Stimulated activated naive CD8-positive, alpha-beta T cell treated with anti-CD3 and anti-CD28 coated beads, Interleukin-15, amount 100 ng/mL, for 72 hours (primary cell): ENCODE data around the gene TUBD1.
"Not testable (repeated sequence)": the region's sequence is repeated elsewhere in the genome, so short reads cannot be mapped to it uniquely, and the experiment has no call there.

Experiments
- ATAC-seq: fragments of 150-1000 bp; cut with Tn5 transposase; 2 replicates; pipeline ENCODE4 v1.10.0; 2021; ENCODE audit warnings: mild to moderate bottlenecking, moderate library complexity
- DNase-seq, 2 donors: peaks; one replicate each; pipeline ENCODE4 v3.0.0; 2021 to 2022
- H3K27ac Mint-ChIP-seq, 2 donors: one replicate each; pipeline ENCODE4 v1.8.0; 2022; ENCODE audit warnings: mild to moderate bottlenecking in 2 of 2, mixed read lengths in 2 of 2, moderate library complexity in 2 of 2
- H3K27me3 Mint-ChIP-seq: one replicate; pipeline ENCODE4 v1.8.0; 2022; ENCODE audit warnings: mixed read lengths
- H3K4me1 Mint-ChIP-seq: one replicate; pipeline ENCODE4 v1.8.0; 2022; ENCODE audit warnings: mild to moderate bottlenecking, mixed read lengths
- H3K4me3 Mint-ChIP-seq, 2 donors: one replicate each; pipeline ENCODE4 v1.8.0; 2022; ENCODE audit warnings: mild to moderate bottlenecking in 2 of 2, mixed read lengths in 2 of 2, moderate library complexity in 1 of 2
- H3K9me3 Mint-ChIP-seq, 2 donors: one replicate each; pipeline ENCODE4 v1.8.0; 2022; ENCODE audit warnings: mixed read lengths in 2 of 2

TUBD1 gene, protein sequence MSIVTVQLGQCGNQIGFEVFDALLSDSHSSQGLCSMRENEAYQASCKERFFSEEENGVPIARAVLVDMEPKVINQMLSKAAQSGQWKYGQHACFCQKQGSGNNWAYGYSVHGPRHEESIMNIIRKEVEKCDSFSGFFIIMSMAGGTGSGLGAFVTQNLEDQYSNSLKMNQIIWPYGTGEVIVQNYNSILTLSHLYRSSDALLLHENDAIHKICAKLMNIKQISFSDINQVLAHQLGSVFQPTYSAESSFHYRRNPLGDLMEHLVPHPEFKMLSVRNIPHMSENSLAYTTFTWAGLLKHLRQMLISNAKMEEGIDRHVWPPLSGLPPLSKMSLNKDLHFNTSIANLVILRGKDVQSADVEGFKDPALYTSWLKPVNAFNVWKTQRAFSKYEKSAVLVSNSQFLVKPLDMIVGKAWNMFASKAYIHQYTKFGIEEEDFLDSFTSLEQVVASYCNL

DNA sequence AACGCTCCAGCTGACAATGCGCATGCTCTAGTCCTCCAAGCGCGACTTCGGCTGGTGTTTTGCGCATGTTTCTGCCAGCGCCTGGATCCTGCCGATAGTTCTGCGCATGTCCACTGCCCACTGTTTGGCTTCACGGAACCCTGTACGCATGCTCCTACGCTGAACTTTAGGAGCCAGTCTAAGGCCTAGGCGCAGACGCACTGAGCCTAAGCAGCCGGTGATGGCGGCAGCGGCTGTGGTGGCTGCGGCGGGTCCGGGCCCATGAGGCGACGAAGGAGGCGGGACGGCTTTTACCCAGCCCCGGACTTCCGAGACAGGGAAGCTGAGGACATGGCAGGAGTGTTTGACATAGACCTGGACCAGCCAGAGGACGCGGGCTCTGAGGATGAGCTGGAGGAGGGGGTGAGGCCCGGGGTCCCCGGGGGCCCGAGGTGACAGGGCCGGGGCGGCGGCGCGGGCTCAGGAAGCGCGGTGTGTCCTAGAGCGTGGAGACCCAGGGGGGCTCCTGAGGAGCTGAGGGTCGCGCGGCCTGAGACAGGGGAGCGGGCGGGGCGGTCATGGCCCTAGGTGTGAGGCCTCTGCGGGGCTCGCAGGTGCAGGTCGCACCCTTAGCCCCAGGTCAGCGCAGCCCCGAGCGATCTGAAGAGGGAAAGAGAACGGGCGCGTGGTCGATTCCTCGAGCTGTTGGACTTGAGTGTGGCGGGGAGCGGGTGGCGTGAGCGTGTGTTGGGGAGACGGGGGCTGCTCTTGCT lies at the start of gene TUBD1, which contains the start of gene RPS6KB1:
TUBD1 (minus strand) TSS at position 20 of the 752 bp plus-strand sequence. CDS start 1,941 bp downstream, outside the sequence.
RPS6KB1 (plus strand) TSS at position 198 of the 752 bp plus-strand sequence; CDS start at position 262, 64 bp downstream.
- no peaks in the 10 kb centered on the region for H3K27me3 Mint-ChIP-seq
- ATAC-seq = peak; percentile 98
- DNase-seq = peak; percentile 97 to 99
- peak within 1 kb of the TSS; percentile 100 for H3K27ac Mint-ChIP-seq
- H3K4me1 Mint-ChIP-seq = peaks cover 53% of the 10 kb centered on the region
- H3K4me3 Mint-ChIP-seq = peak within 1 kb of the TSS; percentile 99 to 100
- no peaks in the 10 kb centered on the region for H3K9me3 Mint-ChIP-seq

- peak overlapping the region; percentile 13 to 39 for H3K4me3 Mint-ChIP-seq
- no peaks in the 10 kb centered on the region for H3K9me3 Mint-ChIP-seq
- peaks cover 46% of the 10 kb centered on the region for H3K4me1 Mint-ChIP-seq
- peak overlapping the region; percentile 78 to 94 for H3K27ac Mint-ChIP-seq
- no peak for DNase-seq
- no peak for ATAC-seq
- no peaks in the 10 kb centered on the region for H3K27me3 Mint-ChIP-seq
These were observed 48.4 kb upstream of the TUBD1 start for GRCh38 chr17:59941131-59941530.

DNA sequence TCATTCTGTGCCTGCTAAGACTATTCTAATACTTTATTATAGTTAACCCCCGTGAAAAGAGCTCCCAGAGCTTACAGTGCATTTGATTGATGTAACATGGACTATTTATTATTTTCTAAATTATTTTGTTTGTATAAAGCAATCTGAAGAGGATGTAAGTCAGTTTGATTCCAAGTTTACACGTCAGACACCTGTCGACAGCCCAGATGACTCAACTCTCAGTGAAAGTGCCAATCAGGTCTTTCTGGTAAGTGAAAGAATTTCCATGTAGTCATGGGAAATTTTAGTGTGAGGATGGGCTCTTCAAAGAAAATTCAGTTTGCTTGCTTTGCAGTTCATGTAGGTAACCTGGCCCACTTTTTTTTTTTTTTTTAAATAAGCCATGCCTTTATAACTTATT lies 48.0 kb upstream of the TUBD1 start:
- H3K27me3 Mint-ChIP-seq, H3K9me3 Mint-ChIP-seq, ATAC-seq: not testable (repeated sequence)
- peak; percentile 15 to 50 for DNase-seq
- Mint-ChIP-seq H3K27ac (peak overlapping the region; percentile 78 to 94), H3K4me3 (peak overlapping the region in 1 of 2 donors; percentile 39), H3K4me1 (peaks cover 42% of the 10 kb centered on the region)

DNA sequence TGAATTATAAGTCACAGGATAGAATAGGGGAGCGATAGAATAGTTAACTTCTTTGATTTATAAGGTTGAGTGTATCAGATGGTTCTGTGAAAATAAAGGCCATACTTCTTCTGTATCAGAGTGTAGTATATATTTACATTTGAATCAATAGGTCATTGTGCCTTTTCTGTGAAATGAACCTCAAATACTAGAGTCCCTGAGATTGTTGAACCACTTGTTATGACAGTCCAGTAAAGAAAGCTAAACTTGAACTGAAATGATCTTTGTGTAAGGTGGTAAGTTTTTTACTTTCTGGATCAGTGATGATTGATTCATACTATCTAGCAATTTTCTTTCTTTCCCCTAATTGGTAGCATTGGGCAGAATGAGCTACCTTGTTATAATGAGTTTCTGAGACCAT lies 40.6 kb upstream of the TUBD1 start:
- not testable (repeated sequence) for H3K4me1 Mint-ChIP-seq, H3K4me3 Mint-ChIP-seq, H3K9me3 Mint-ChIP-seq, ATAC-seq, DNase-seq, H3K27ac Mint-ChIP-seq, H3K27me3 Mint-ChIP-seq

DNA sequence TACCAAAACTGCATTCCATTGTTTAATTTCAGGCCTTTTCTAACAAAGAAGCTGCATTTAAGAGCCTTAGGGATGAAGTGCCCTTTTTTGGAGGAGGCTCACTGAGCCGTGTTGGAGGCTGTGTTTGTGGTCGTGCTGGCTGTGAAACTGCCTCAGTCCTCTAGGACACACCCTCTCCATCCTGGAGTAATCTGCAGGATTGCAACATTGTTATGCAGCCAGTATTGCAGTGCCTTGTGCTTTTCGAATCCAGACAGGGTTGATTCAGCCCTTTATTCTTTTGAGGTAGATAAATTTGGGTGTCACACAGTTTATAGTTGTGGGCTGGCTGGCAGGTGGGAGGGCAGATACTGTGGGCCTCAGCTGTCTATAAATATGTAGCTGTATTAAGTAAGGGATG lies 38.0 kb upstream of the TUBD1 start:
- not testable (repeated sequence) for H3K27me3 Mint-ChIP-seq, H3K4me3 Mint-ChIP-seq, DNase-seq, ATAC-seq, H3K27ac Mint-ChIP-seq, H3K9me3 Mint-ChIP-seq, H3K4me1 Mint-ChIP-seq

DNA sequence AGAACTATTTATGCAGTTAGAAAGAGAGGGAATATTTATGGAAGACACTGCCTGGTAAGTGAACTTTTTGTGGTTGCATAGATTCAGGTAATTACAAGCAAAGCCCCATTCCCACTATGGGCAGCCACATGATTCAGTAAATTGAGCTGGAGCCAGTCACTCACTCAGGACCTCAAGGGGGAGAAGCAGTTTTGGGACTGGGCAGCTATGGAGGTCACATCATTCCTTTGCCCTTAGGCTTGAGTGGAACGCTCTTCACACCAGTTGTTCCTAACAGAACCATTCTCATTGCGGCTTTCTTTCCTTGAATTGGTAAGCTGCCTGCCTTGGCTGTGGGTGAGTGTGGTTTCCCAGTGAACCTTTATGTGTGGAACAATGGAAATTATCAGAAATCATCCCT lies 37.4 kb upstream of the TUBD1 start:
- ATAC-seq, H3K27me3 Mint-ChIP-seq, H3K4me1 Mint-ChIP-seq, DNase-seq, H3K9me3 Mint-ChIP-seq, H3K4me3 Mint-ChIP-seq: not testable (repeated sequence)
- peak overlapping the region in 1 of 2 donors; percentile 34 for H3K27ac Mint-ChIP-seq

GRCh38 chr17:59920637-59921036 lies 27.9 kb upstream of the TUBD1 start:
- not testable (repeated sequence) for H3K27ac Mint-ChIP-seq, H3K9me3 Mint-ChIP-seq, H3K4me1 Mint-ChIP-seq, H3K27me3 Mint-ChIP-seq, DNase-seq, ATAC-seq, H3K4me3 Mint-ChIP-seq

DNA sequence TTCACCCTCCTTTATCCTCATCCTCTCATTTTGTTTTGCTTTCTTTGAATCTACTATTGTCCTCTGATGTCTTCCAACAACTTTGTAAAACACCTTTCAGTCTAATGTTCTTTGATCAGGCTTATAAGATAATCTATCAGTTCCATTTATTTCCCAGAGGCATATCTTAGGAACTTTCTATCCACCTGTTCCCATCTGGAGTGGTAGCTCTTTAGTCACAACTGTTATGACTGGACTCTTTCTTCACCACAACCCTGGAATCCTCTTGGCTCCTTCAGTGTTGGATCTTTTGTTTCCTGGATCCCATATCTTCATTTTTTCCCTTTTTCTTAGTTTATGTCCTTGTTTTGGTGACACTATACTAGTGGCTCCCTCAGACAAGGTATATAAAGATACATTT lies 23.7 kb upstream of the TUBD1 start:
- Mint-ChIP-seq H3K27ac (no peak overlapping the region), H3K4me1 (no peaks in the 10 kb centered on the region), H3K4me3 (no peak overlapping the region), H3K27me3 (no peaks in the 10 kb centered on the region), H3K9me3 (no peaks in the 10 kb centered on the region)
- DNase-seq = no peak
- ATAC-seq = no peak

- H3K9me3 Mint-ChIP-seq = no peaks in the 10 kb centered on the region
These were observed 21.6 kb upstream of the TUBD1 start for GRCh38 chr17:59914274-59914854.

DNA sequence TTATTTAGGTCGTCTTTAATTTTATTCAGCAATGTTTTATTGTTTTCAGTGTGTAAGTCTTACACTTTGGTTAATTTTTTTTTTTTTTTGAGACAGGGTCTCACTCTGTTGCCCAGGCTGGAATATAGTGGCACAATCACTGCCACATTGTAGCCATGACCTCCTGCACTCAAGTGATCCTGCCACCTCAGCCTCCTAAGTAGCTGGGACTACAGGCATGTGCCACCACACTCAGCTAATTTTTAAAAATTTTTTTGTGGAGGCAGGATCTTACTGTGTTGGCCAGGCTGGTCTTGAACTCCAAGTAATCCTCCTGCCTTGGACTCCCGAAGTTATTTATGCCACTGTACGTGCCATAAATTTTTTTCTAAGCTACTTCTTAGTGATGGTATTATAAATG lies 14.7 kb upstream of the TUBD1 start:
- H3K27ac Mint-ChIP-seq = no peak overlapping the region
- DNase-seq (no peak), ATAC-seq (no peak)
- no peaks in the 10 kb centered on the region for H3K9me3 Mint-ChIP-seq
- H3K4me3 Mint-ChIP-seq = no peak overlapping the region
- no peaks in the 10 kb centered on the region for H3K27me3 Mint-ChIP-seq
- peaks cover 20% of the 10 kb centered on the region for H3K4me1 Mint-ChIP-seq

More at GRCh38 chr17:59914274-59914854, 21.6 kb upstream of the TUBD1 start:
- Mint-ChIP-seq H3K27me3 (no peaks in the 10 kb centered on the region), H3K4me3 (no peak overlapping the region), H3K27ac (no peak overlapping the region), H3K4me1 (no peaks in the 10 kb centered on the region)
- DNase-seq (no peak), ATAC-seq (peak; percentile 54)

- DNase-seq (no peak), ATAC-seq (no peak)
- Mint-ChIP-seq H3K4me3 (peak overlapping the region in 1 of 2 donors; percentile 27), H3K9me3 (no peaks in the 10 kb centered on the region), H3K27me3 (no peaks in the 10 kb centered on the region), H3K4me1 (peaks cover 26% of the 10 kb centered on the region), H3K27ac (peak overlapping the region in 1 of 2 donors; percentile 78)
These were observed 10.7 kb upstream of the TUBD1 start for GRCh38 chr17:59903455-59903854.

DNA sequence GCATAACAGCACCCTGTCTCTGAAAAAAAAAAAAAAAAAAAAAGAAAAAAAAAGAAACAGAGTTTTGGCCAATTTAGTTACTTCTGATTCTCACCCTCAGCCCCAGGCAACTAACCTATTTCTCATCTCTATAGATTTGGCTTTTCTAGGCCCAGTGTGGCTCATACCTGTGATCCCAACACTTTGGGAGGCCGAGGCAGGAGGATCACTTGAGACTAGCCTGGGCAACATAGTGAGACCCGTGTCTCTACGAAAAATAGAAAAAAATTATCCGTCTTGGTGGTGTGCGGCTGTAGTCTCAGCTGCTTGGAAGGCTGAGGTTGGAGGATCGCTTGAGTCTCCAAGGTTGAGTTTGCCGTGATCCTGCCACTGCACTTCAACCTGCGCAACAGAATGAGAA lies 8.9 kb upstream of the TUBD1 start:
- DNase-seq = no peak
- H3K4me1 Mint-ChIP-seq = peaks cover 28% of the 10 kb centered on the region

DNA sequence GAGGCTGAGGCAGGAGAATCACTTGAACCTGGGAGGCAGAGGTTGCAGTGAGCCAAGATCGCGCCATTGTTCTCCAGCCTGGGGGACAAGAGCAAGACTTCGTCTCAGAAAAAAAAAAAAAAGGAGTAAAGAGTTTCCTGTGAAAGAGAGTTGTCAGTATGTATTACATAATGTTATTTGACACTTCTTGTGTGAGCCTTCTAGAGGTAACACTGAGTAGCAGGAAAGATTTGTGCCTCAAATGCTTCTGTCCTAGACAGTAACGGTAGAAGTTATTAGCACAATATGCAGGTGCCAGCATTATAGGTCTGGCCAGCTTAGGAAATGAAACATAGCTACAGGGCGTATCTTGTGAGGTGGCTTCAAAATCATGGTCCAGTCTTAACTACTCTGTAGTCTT lies 6.4 kb upstream of the TUBD1 start:
- Mint-ChIP-seq H3K27me3 (no peaks in the 10 kb centered on the region), H3K9me3 (no peaks in the 10 kb centered on the region), H3K4me3 (peak overlapping the region in 1 of 2 donors; percentile 24), H3K27ac (peak overlapping the region in 1 of 2 donors; percentile 42), H3K4me1 (peaks cover 43% of the 10 kb centered on the region)
- DNase-seq = no peak
- no peak for ATAC-seq

More for the DNA sequence above, 8.9 kb upstream of the TUBD1 start:
- no peak for ATAC-seq
- Mint-ChIP-seq H3K27ac (no peak overlapping the region), H3K27me3 (no peaks in the 10 kb centered on the region), H3K4me3 (no peak overlapping the region), H3K9me3 (no peaks in the 10 kb centered on the region)

DNA sequence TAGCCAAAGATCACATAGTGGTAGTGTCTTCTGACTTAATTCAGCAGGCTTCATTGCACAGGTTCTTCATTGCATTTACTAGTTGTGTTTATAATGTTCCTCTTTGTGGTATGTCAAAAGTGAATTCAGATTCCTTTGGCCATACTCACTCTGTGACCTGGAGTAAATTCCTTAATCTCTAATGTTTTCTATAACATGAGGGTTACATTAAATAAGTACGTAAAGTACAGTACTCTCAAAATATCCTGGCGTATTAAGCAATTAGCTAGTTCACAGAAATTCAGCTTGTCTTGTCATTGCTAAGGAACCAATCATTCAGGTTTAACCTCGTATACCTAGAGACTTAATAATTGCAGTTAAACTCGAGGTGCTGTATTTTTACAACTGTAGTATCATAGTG lies 4.3 kb upstream of the TUBD1 start:
- peaks cover 38% of the 10 kb centered on the region for H3K4me1 Mint-ChIP-seq
- H3K4me3 Mint-ChIP-seq = no peak overlapping the region
- H3K27ac Mint-ChIP-seq = no peak overlapping the region
- no peak for DNase-seq
- H3K9me3 Mint-ChIP-seq = no peaks in the 10 kb centered on the region
- no peaks in the 10 kb centered on the region for H3K27me3 Mint-ChIP-seq
- no peak for ATAC-seq

- Mint-ChIP-seq H3K9me3 (no peaks in the 10 kb centered on the region), H3K27me3 (no peaks in the 10 kb centered on the region), H3K4me3 (peak overlapping the region; percentile 99 to 100), H3K4me1 (peaks cover 51% of the 10 kb centered on the region), H3K27ac (peak overlapping the region; percentile 100)
- DNase-seq (no peak), ATAC-seq (no peak)
These were observed 945 bp upstream of the TUBD1 start for GRCh38 chr17:59893676-59894100.
